ENCODE measurements around the gene KLHL41.
"Not testable (repeated sequence)": the region's sequence is repeated elsewhere in the genome, so short reads cannot be mapped to it uniquely, and the experiment has no call there.

KLHL41 gene

DNA sequence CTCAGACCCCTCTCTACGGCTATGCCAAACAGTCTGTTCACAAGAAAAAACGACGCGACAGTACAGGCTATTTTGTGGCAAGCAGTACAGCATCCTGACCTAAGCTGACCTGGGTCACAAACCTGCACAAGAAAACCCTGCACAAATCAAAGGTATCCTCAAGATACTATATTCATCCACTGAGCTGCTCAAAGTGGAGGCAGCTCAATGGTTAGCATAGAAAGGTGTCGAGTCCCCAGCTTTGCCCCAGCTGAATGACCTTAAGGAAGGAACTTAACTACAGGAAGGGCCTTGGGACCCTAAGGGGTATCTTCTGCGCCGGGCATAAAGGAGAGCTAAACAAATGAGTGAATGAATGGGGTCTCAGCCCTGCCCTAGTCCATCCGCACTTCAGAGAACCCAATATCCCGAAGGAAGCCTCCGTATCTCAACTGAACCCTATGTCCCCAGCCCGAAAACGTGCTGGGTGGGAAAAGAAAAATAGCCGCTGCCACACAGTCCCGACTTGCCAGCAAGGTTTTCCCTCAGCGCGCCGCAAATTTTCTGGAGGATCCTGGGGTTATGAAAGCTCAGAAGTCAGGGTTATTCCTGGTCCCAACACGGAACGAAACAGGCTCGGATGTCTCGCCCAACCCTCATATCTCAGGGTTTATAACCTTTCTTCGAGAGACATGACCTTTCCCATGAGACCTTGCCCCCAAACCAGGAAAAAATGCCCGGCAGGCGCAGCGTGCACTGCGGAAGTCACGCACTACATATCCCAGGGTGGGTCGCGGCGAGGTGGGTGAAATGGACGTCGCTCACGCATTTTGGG, 63.9 kb downstream of the KLHL41 start, which contains the start of gene FASTKD1:
Gene FASTKD1, minus strand, starts transcription at position 706 of the 814 bp plus-strand sequence. CDS start 1,836 bp downstream, outside the sequence.
- DNase-seq: no peak

- no peak for DNase-seq
Measured at GRCh38 chr2:169573974-169574299, 64.4 kb downstream of the KLHL41 start.

DNA sequence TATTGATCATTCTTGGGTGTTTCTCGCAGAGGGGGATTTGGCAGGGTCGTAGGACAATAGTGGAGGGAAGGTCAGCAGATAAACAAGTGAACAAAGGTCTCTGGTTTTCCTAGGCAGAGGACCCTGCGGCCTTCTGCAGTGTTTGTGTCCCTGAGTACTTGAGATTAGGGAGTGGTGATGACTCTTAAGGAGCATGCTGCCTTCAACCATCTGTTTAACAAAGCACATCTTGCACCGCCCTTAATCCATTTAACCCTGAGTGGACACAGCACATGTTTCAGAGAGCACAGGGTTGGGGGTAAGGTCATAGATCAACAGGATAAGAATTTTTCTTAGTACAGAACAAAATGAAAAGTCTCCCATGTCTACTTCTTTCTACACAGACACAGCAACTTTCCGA, 65.0 kb downstream of the KLHL41 start:
- not testable (repeated sequence) for DNase-seq

DNA sequence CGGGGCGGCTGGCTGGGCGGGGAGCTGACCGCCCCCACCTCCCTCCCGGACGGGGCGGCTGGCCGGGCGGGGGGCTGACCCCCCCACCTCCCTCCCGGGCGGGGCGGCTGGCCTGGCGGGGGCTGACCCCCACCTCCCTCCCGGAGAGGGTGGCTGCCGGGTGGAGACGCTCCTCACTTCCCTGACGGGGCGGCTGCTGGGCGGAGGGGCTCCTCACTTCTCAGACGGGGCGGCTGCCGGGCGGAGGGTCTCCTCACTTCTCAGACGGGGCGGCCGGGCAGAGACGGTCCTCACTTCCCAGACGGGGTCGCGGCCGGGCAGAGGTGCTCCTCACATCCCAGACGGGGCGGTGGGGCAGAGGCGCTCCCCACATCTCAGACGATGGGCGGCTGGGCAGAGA, 65.8 kb downstream of the KLHL41 start:
- not testable (repeated sequence) for DNase-seq
